HCT116 (cell line): ENCODE data around the gene ACTRT3. TPM values are rescaled to one million over a fixed set of nuclear protein-coding genes. Genes with fewer than 3 reads are reported as not detected.

ENCODE experiments used
- ATAC-seq: fragments of 200-7000 bp; cut with Tn5 transposase; 2 replicates; pipeline ENCODE4 v1.9.1; 2020; ENCODE audit warnings: mild to moderate bottlenecking, moderate library complexity
- BruUV-seq: library from RNA; stranded (reverse); fragments of 400-500 nt; replicated peaks from 2 replicates; lab custom pipeline; 2021; lab: Mats Ljungman, UMichigan
- CTCF ChIA-PET: fragments of 300-600 bp; sonication (Branson Sonifier 250); formaldehyde crosslinking; loops from one replicate; lab custom pipeline; 2021; ENCODE audit warnings: antibody characterized with exemption; lab: Charles Lee
- POLR2A ChIA-PET: fragments of 300-600, 350-600 bp; sonication (Branson Sonifier 250); formaldehyde crosslinking; loops from one replicate; lab custom pipeline; 2021; ENCODE audit warnings: antibody characterized with exemption; lab: Charles Lee
- RAD21 ChIA-PET, 2 experiments: fragments of 300-600 bp; sonication (Branson Sonifier 250); formaldehyde crosslinking; loops; one replicate each; lab custom pipeline; 2023; ENCODE audit warnings: low total read pairs in 2 of 2; ENCODE audit not compliant: uncharacterized antibody in 2 of 2, unreplicated experiment in 2 of 2, low non-redundant PET in 1 of 2; lab: Charles Lee
- DNase-seq: peaks from one replicate; pipeline ENCODE4 v3.0.0-alpha.2; 2010; ENCODE audit warnings: low read depth, low spot score
- H2AFZ ChIP-seq: fragments of 200-600 bp; shearing (Covaris generic), sonication (generic); 2 replicates; pipeline ENCODE4 v1.6.1; 2017; ENCODE audit warnings: low read depth, mixed run types, mixed read lengths, antibody characterized with exemption, low read length; ENCODE audit not compliant: poor library complexity, severe bottlenecking
- H3K27ac ChIP-seq: 2 replicates; pipeline ENCODE4 v1.5.1; 2012; ENCODE audit warnings: low read depth, low read length
- H3K27me3 ChIP-seq: fragments of 200-600 bp; sonication (generic); 2 replicates; pipeline ENCODE4 v1.6.1; 2016; ENCODE audit warnings: mixed run types, low read length, mixed read lengths; ENCODE audit not compliant: insufficient read depth
- H3K36me3 ChIP-seq, 2 experiments: fragments of 200-500 bp in 1 of 2; fragments of 200-600 bp in 1 of 2; sonication (Bioruptor generic) in 1 of 2; sonication (generic) in 1 of 2; 2 replicates each; pipeline versions ENCODE4 v1.5.1 to v1.6.1; 2014 to 2016; ENCODE audit warnings: low read length in 2 of 2, inconsistent platforms in 1 of 2, mixed read lengths in 1 of 2, mixed run types in 1 of 2; ENCODE audit not compliant: insufficient read depth in 2 of 2, control insufficient read depth in 1 of 2
- H3K4me1 ChIP-seq, 2 experiments: fragments of 200-600 bp in 1 of 2; sonication (generic) in 1 of 2; 2 replicates each; pipeline versions ENCODE4 v1.5.1 to v1.6.1; 2012 to 2017; ENCODE audit warnings: low read length in 2 of 2, inconsistent platforms in 1 of 2, mild to moderate bottlenecking in 1 of 2, mixed read lengths in 1 of 2, mixed run types in 1 of 2, moderate library complexity in 1 of 2; ENCODE audit not compliant: insufficient read depth in 2 of 2, control insufficient read depth in 1 of 2
- H3K4me2 ChIP-seq: fragments of 200-600 bp; sonication (generic); 2 replicates; pipeline ENCODE4 v1.6.1; 2017; ENCODE audit warnings: mixed run types, low read length, mixed read lengths
- H3K4me3 ChIP-seq, 2 experiments: fragments of 200-600 bp in 1 of 2; sonication (generic) in 1 of 2; replicated peaks in 1 of 2; 2 replicates each; pipeline ENCODE4 v1.5.1; 2011 to 2016; ENCODE audit warnings: low read length in 2 of 2, control low read depth in 1 of 2, low read depth in 1 of 2, mild to moderate bottlenecking in 1 of 2, mixed read lengths in 1 of 2, mixed run types in 1 of 2
- H3K79me2 ChIP-seq: fragments of 200-600 bp; sonication (generic); 2 replicates; pipeline ENCODE4 v1.6.1; 2017; ENCODE audit warnings: mild to moderate bottlenecking, mixed run types, low read length, moderate library complexity, mixed read lengths; ENCODE audit not compliant: insufficient read depth
- H3K9ac ChIP-seq: fragments of 200-600 bp; sonication (generic); 2 replicates; pipeline ENCODE4 v1.6.1; 2016; ENCODE audit warnings: low read length, mixed read lengths
- H3K9me2 ChIP-seq: fragments of 200-600 bp; sonication (generic), shearing (Covaris generic); 2 replicates; pipeline ENCODE4 v1.6.1; 2017; ENCODE audit warnings: mixed run types, mild to moderate bottlenecking, moderate library complexity; ENCODE audit not compliant: insufficient read depth
- H3K9me3 ChIP-seq, 2 experiments: fragments of 200-500 bp in 1 of 2; fragments of 200-600 bp in 1 of 2; sonication (Bioruptor generic) in 1 of 2; sonication (generic) in 1 of 2; 2 replicates each; pipeline ENCODE4 v1.6.1; 2014 to 2017; ENCODE audit warnings: low read length in 2 of 2, mixed read lengths in 2 of 2, inconsistent platforms in 1 of 2, low read depth in 1 of 2, mild to moderate bottlenecking in 1 of 2, mixed run types in 1 of 2, moderate library complexity in 1 of 2; ENCODE audit not compliant: control insufficient read depth in 1 of 2, insufficient read depth in 1 of 2
- H4K20me1 ChIP-seq: fragments of 200-600 bp; sonication (generic), shearing (Covaris generic); 2 replicates; pipeline ENCODE4 v1.6.1; 2017; ENCODE audit warnings: mixed run types, mild to moderate bottlenecking, moderate library complexity; ENCODE audit not compliant: insufficient read depth
- CBX3 ChIP-seq: IDR thresholded peaks from 2 replicates; pipeline ENCODE4 v1.6.1; 2012; ENCODE audit warnings: low read depth
- CTCF ChIP-seq, 3 experiments: fragments of 200-600 bp in 1 of 3; sonication (generic) in 1 of 3; IDR thresholded peaks in 2 of 3; conservative IDR thresholded peaks in 1 of 3; 2 replicates each; pipeline ENCODE4 v1.5.1; 2012 to 2017; ENCODE audit warnings: low read depth in 2 of 3, low read length in 2 of 3, antibody characterized with exemption in 1 of 3, borderline replicate concordance in 1 of 3, control low read depth in 1 of 3, mild to moderate bottlenecking in 1 of 3, mixed read lengths in 1 of 3, mixed run types in 1 of 3, moderate library complexity in 1 of 3; ENCODE audit not compliant: insufficient read depth in 1 of 3
- ELF1 ChIP-seq: IDR thresholded peaks from 2 replicates; pipeline ENCODE4 v1.6.1; 2012; ENCODE audit warnings: low read depth, borderline replicate concordance
- EZH2 ChIP-seq: fragments of 200-600 bp; sonication (generic); IDR thresholded peaks from 2 replicates; pipeline ENCODE4 v1.6.1; 2017; ENCODE audit warnings: antibody characterized with exemption, mixed run types
- EZH2phosphoT487 ChIP-seq: fragments of 200-600 bp; IDR thresholded peaks from 2 replicates; pipeline ENCODE4 v1.6.1; 2018; ENCODE audit warnings: antibody characterized with exemption, borderline replicate concordance
- JUND ChIP-seq: IDR thresholded peaks from 2 replicates; pipeline ENCODE4 v1.6.1; 2012
- RAD21 ChIP-seq: IDR thresholded peaks from 2 replicates; pipeline ENCODE4 v1.6.1; 2012; ENCODE audit warnings: low read depth, mild to moderate bottlenecking
- REST ChIP-seq: IDR thresholded peaks from 2 replicates; pipeline ENCODE4 v1.6.1; 2012; ENCODE audit warnings: low read depth
- SIN3A ChIP-seq: IDR thresholded peaks from 2 replicates; pipeline ENCODE4 v1.6.1; 2012; ENCODE audit warnings: low read depth
- YY1 ChIP-seq: IDR thresholded peaks from 2 replicates; pipeline ENCODE4 v1.6.1; 2011; ENCODE audit warnings: low read length, low read depth, moderate library complexity, mild to moderate bottlenecking; ENCODE audit not compliant: insufficient replicate concordance; ENCODE audit errors: extremely low read depth
- ZBTB33 ChIP-seq: IDR thresholded peaks from 2 replicates; pipeline ENCODE4 v1.6.1; 2011; ENCODE audit warnings: mild to moderate bottlenecking, low read length, moderate library complexity; ENCODE audit not compliant: insufficient replicate concordance; ENCODE audit errors: extremely low read depth
- ZFX ChIP-seq: fragments of 450-650 bp; IDR thresholded peaks from 2 replicates; pipeline ENCODE4 v1.6.1; 2017
- ZNF274 ChIP-seq: fragments of 200-500 bp; sonication (Bioruptor generic); IDR thresholded peaks from 2 replicates; pipeline ENCODE4 v1.6.1; 2014; ENCODE audit warnings: mild to moderate bottlenecking, low read depth, low read length, inconsistent platforms
- intact Hi-C: fragments of 100-400 bp; cut with micrococcal nuclease; formaldehyde crosslinking; loops from 2 replicates; pipeline ENCODE4 v1.10.0; 2022
- total RNA-seq: library from RNA; stranded (reverse); gene quantifications from one replicate; pipeline ENCODE4 v1.2.1, GENCODE V29; 2021; ENCODE audit not compliant: unreplicated experiment

Gene ACTRT3
- total RNA-seq, 1 experiment from 2014 or later: 1.2 TPM

GRCh38 chr3:169804681-169805080 lies 35.3 kb upstream of the ACTRT3 start (continued):
- TF ChIP-seq CTCF (IDR thresholded peaks at IDR 0.05 in 2 of 3, conservative IDR thresholded peaks at IDR 0.05 in 1 of 3; ENCODE audit: borderline replicate concordance in 1 of 3, insufficient read depth in 1 of 3, low read depth in 2 of 3, low read length in 2 of 3) (no peak), YY1 (no peak)

- Histone ChIP-seq H3K36me3 (peaks cover 12 to 14% of the 10 kb centered on the region in 2 experiments; a peak in 3 of 4 replicates), H3K79me2 (no peaks in the 10 kb centered on the region), H3K4me1 (no peaks in the 10 kb centered on the region), H3K27me3 (no peaks in the 10 kb centered on the region), H2AFZ (no peak overlapping the region), H3K27ac (no peak overlapping the region), H3K9me2 (no peaks in the 10 kb centered on the region), H3K9me3 (no peaks in the 10 kb centered on the region), H3K4me2 (no peak overlapping the region)
- intact Hi-C loops: no loop called here
- no TSS peak for BruUV-seq
- no peak for DNase-seq
- CTCF ChIA-PET: no interaction called here
- TF ChIP-seq SIN3A (no peak), RAD21 (no peak), ZBTB33 (no peak), JUND (no peak), ELF1 (no peak), YY1 (no peak), REST (no peak), CBX3 (no peak), EZH2 (no peak), CTCF (IDR thresholded peaks at IDR 0.05 in 2 of 3, conservative IDR thresholded peaks at IDR 0.05 in 1 of 3; ENCODE audit: borderline replicate concordance in 1 of 3, insufficient read depth in 1 of 3, low read depth in 2 of 3, low read length in 2 of 3) (no peak), EZH2phosphoT487 (no peak), ZFX (no peak), ZNF274 (no peak)
- TF ChIP-seq, all 23 proteins: peak for 0
- ChIA-PET POLR2A (no interaction called here), RAD21 (no interaction called here)
- Histone ChIP-seq H3K4me3 (no peak overlapping the region), H3K9ac (no peak overlapping the region), H4K20me1 (no peaks in the 10 kb centered on the region)
- ATAC-seq: no peak
Observed at GRCh38 chr3:169792359-169792758, 23.0 kb upstream of the ACTRT3 start.
